Gastroesophageal sphincter (tissue), 4 donors: ENCODE data around the gene FAM83D. TPM values are rescaled to one million over a fixed set of nuclear protein-coding genes. Genes with fewer than 3 reads are reported as not detected.
A peak's percentile ranks its signal among the peaks of the same experiment; 100 is the strongest.

Source experiments
- ATAC-seq: fragments of 150-250 bp; one replicate; pipeline ENCODE4 v1.9.1; 2016; ENCODE audit warnings: mild to moderate bottlenecking, moderate library complexity
- H3K27ac ChIP-seq, 4 donors: fragments of 200-600 bp; sonication (generic) in 3 of 4; 1 replicate in 3 of 4; 2 replicates in 1 of 4; pipeline ENCODE4 v1.5.1; 2016 to 2019
- H3K27me3 ChIP-seq: fragments of 200-600 bp; sonication (generic); one replicate; pipeline ENCODE4 v1.5.1; 2019
- H3K36me3 ChIP-seq, 2 donors: fragments of 200-600 bp; sonication (generic); one replicate each; pipeline ENCODE4 v1.5.1; 2019; ENCODE audit warnings: control low read depth in 1 of 2
- H3K4me1 ChIP-seq, 3 donors: fragments of 200-600 bp; sonication (generic); 1 replicate in 2 of 3; 2 replicates in 1 of 3; pipeline ENCODE4 v1.5.1; 2016 to 2019; ENCODE audit warnings: control low read depth in 2 of 3
- H3K4me3 ChIP-seq, 2 donors: fragments of 200-600 bp; sonication (generic); one replicate each; pipeline ENCODE4 v1.5.1; 2019; ENCODE audit warnings: mild to moderate bottlenecking in 1 of 2, moderate library complexity in 1 of 2
- H3K9me3 ChIP-seq, 3 donors: fragments of 200-600 bp; sonication (generic); one replicate each; pipeline ENCODE4 v1.5.1; 2017 to 2019; ENCODE audit warnings: control low read depth in 2 of 3
- CTCF ChIP-seq, 4 experiments: fragments of 200-600 bp in 2 of 4; fragments of 450-650 bp in 2 of 4; sonication (generic) in 1 of 4; IDR thresholded peaks; one replicate each; pipeline ENCODE4 v1.5.1; 2017 to 2019; ENCODE audit warnings: antibody characterized with exemption in 4 of 4, mild to moderate bottlenecking in 2 of 4, moderate library complexity in 2 of 4
- EP300 ChIP-seq: sonication (generic); formaldehyde crosslinking; IDR thresholded peaks from one replicate; pipeline ENCODE4 v1.6.1; 2017; ENCODE audit warnings: antibody characterized with exemption, mild to moderate bottlenecking
- POLR2A ChIP-seq, 2 donors: fragments of 450-650 bp; IDR thresholded peaks; one replicate each; pipeline ENCODE4 v1.6.1; 2017; ENCODE audit warnings: antibody characterized with exemption in 2 of 2, mild to moderate bottlenecking in 2 of 2, moderate library complexity in 1 of 2
- POLR2AphosphoS5 ChIP-seq: sonication (generic); formaldehyde crosslinking; IDR thresholded peaks from one replicate; pipeline ENCODE4 v1.6.1; 2017; ENCODE audit warnings: antibody characterized with exemption
- WGBS, 2 donors: methylation state at CpG; one replicate each; pipeline ENCODE4 v1.1.5; 2018; ENCODE audit warnings: low coverage in 1 of 2; 5-methylcytosine and 5-hydroxymethylcytosine counted together
- total RNA-seq, 4 donors: library from RNA; depleted of rRNA; stranded (reverse); fragments of >200 nt; gene quantifications; one replicate each; pipeline ENCODE4 v1.1.0, GENCODE V29; 2016

Gene FAM83D
- total RNA-seq, 4 donors from 2014 or later, result 62.7 to 240 (median 158) TPM

DNA sequence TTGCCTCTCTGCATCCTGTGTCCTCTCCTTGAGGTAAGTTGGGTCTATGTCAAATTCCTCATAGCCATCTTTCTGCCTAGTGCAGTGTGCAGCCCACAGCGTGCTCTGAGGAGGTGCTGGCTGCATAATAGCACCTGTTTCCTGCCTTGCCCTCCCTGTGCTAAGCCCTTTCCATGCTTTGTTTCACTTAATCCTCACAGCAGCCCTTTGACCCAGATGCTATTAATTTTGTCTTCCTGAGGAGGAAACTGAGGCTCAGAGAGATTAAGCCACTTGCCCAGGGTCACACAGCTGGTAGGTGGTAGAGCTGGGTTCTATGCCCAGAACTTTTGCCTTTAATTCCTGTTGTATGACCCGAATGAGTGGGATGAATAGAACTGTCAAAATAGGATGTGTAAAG is 13.5 kb downstream of the FAM83D start:
- 80 to 90% methylated on average over 1 of the region's 2 CpGs for WGBS, 2 donors
- no peak for ATAC-seq
- TF ChIP-seq EP300 (no peak), POLR2A (IDR thresholded peaks at IDR 0.05) (no peak), POLR2AphosphoS5 (no peak), CTCF (IDR thresholded peaks at IDR 0.05) (no peak)
- peaks cover 0 to 46% of the 10 kb centered on the region in 2 donors for H3K36me3 ChIP-seq
- no peak overlapping the region for H3K4me3 ChIP-seq
- no peaks in the 10 kb centered on the region for H3K4me1 ChIP-seq
- peak overlapping the region in 2 of 4 donors; percentile 9 to 52 for H3K27ac ChIP-seq
- no peaks in the 10 kb centered on the region for H3K9me3 ChIP-seq
- H3K27me3 ChIP-seq, result no peaks in the 10 kb centered on the region

GRCh38 chr20:38940644-38941043 is 14.4 kb downstream of the FAM83D start:
- no peak for ATAC-seq
- H3K9me3 ChIP-seq, result no peaks in the 10 kb centered on the region
- H3K4me1 ChIP-seq, result no peaks in the 10 kb centered on the region
- 95 to 97% methylated on average over 5 of the region's 5 CpGs for WGBS, 2 donors
- H3K27me3 ChIP-seq, result no peaks in the 10 kb centered on the region
- peak overlapping the region in 1 of 4 donors; percentile 52 for H3K27ac ChIP-seq
- no peak overlapping the region for H3K4me3 ChIP-seq
- TF ChIP-seq POLR2AphosphoS5 (no peak), CTCF (IDR thresholded peaks at IDR 0.05) (no peak), POLR2A (IDR thresholded peaks at IDR 0.05) (no peak), EP300 (no peak)
- H3K36me3 ChIP-seq, result peaks cover 0 to 51% of the 10 kb centered on the region in 2 donors

DNA sequence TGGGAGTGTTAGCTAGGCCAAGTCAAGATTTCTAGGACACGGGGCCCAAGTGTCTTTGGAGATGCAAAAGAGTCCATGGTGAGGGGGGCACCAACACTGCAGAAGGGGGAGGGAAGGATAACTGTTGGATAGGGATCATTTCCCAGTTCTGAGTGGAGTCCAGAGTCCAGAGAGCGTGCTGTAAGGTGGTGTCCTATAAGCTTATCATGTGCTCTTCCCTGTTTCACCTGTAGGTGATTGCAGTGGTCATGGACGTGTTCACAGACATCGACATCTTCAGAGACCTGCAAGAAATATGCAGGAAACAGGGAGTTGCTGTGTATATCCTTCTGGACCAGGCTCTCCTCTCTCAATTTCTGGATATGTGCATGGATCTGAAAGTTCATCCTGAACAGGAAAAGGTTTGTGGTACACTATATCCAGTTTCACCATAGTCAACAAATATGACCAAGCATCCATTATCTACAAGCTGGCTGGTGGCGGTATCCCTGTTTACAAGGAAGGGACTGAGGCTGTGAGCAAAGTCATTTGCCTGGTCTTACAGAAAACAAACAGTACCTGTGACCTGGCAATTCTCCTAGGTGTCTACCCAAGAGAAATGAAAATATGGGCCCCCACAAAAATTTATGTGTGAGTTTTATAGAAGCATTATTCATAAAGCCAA is 15.6 kb downstream of the FAM83D start:
- no peak for TF ChIP-seq CTCF (IDR thresholded peaks at IDR 0.05)
- no peak for TF ChIP-seq POLR2A (IDR thresholded peaks at IDR 0.05)
- no peak for TF ChIP-seq EP300
- TF ChIP-seq POLR2AphosphoS5, result no peak
- peaks cover 0 to 55% of the 10 kb centered on the region in 2 donors for H3K36me3 ChIP-seq
- H3K4me1 ChIP-seq, result no peaks in the 10 kb centered on the region
- H3K27ac ChIP-seq, result peak overlapping the region in 1 of 4 donors; percentile 10
- ATAC-seq, result no peak
- no peaks in the 10 kb centered on the region for H3K9me3 ChIP-seq
- H3K27me3 ChIP-seq, result no peaks in the 10 kb centered on the region
- H3K4me3 ChIP-seq, result no peak overlapping the region
- WGBS, 2 donors, result 88 to 100% methylated on average over 1 to 4 of the region's 5 CpGs

DNA sequence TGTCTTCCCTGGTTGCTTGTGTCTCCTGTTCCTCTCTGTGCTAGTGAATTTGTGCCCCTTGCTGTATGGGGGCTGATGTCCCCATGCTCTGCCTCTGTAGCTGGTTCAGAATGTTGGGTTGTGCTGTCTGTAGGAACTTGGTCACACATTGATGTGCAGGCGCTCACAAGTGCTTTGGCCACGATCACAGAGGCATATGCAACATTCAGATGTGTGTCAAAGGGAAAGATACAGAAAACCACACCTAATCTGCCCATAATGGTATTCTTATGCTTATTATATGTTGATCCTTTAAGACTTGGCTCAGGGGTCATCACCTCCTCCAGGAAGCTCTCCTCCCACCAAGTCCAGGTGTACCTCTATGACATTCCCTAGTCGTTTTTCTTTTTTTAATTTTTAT is 18.8 kb downstream of the FAM83D start:
- peaks cover 0 to 71% of the 10 kb centered on the region in 2 donors for H3K36me3 ChIP-seq

More for the DNA sequence above, 18.8 kb downstream of the FAM83D start:
- H3K9me3 ChIP-seq, result no peaks in the 10 kb centered on the region
- H3K27me3 ChIP-seq, result no peaks in the 10 kb centered on the region
- H3K4me3 ChIP-seq, result no peak overlapping the region
- 87 to 88% methylated on average over 1 to 3 of the region's 3 CpGs for WGBS, 2 donors
- TF ChIP-seq POLR2A (IDR thresholded peaks at IDR 0.05) (no peak), EP300 (no peak), CTCF (IDR thresholded peaks at IDR 0.05) (no peak), POLR2AphosphoS5 (no peak)
- peak overlapping the region in 1 of 4 donors; percentile 31 for H3K27ac ChIP-seq
- ATAC-seq, result no peak
- H3K4me1 ChIP-seq, result no peaks in the 10 kb centered on the region
